ENCODE data around the gene GUCY1A2.

Gene GUCY1A2

DNA sequence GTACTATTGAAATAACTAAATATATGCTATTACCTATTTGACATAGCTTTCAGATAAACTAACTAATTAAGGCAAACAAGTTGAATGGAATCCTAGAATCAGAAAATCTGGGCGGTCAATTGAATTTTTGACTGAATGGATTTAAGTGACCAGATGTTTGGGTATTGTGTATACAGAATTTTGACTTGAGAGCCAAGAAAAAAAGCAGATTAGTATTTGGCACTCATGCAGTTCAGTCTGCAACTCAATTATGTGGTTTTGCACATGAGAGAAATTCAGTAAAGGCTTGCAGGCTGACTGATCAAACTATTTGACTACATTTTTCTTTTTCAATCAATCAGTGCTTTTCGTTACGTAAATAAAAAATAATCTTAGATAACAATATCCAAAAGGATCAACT, 254.8 kb downstream of the GUCY1A2 start:
- DNase-seq (ENCODE audit: extremely low read depth in 1 of 2, low read depth in 1 of 2) = no peak

DNA sequence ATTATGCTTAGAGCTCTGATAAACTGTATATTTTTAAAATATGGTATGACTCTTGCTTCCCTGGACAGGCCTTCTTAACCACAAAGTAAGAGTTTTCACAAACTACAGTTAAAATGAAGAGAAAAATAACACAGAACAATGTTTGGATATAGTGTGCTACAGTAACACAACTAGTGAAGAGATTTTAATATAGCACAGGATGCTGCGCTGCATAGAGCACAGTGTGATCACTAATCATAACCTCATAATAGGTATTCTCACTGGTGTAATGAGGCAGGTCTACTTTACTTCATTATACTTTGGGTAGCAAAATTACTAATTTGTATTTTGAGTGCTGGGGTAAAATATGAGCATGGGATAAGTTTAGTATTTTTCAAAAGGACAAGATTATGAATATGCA, 256.5 kb downstream of the GUCY1A2 start:
- DNase-seq (ENCODE audit: extremely low read depth in 1 of 2, low read depth in 1 of 2) = no peak

DNA sequence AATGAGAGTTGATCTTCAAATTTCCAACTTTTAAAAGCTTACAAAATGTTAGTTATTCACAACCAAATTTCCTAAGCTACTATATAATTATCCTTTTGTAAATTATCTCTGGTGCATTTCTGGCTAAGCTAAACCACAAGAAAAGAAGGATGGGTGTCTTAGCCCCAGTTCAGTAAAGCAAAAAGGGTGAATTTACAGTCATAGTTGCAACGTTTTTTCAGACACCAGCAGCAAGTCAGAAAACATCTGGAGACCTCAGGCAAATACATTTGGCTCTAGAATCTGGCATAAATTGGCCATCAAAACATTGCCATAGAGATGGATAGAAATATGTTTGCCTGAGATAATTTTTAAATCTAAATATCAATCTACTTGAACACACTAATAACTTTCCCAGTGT, 257.0 kb downstream of the GUCY1A2 start:
- DNase-seq (ENCODE audit: extremely low read depth in 1 of 2, low read depth in 1 of 2) = no peak

DNA sequence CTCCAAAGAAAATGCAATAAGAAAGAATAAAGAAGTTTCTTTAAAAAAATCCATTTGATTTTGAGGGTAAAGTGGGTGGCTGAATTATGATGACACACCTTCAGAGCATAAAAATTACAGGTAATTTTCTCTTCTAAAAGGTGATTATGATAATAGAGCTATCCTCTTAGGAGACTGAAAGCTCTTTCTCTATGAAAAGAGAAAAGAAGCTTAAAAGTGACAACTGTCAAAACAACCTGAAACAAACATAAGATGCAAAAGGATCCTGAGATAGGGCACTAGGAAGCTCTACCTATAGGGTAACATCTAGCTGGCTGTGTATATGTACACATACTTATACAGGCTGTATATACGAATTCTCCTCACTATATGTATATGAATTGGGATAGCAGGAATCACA, 270.2 kb downstream of the GUCY1A2 start:
- DNase-seq (ENCODE audit: extremely low read depth in 1 of 2, low read depth in 1 of 2) = no peak

DNA sequence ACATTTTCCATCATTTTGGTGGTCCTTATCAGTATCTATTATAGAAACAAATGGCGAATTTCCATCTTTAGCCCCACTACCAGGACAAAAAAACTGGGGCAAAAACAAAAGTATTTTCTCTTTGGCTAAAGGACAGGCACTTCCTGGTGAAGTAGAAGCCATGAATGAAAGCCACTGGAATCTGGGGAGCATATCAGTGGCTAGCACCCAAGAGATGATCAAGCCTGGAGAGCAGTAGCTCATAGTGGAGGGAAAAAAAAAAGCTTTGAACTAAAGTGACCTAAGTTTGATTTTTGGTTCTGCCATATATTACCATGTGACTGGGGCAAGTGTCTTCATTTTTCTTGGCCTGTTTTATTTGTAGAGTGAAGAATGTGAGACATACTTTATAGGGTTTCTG, 272.3 kb downstream of the GUCY1A2 start:
- DNase-seq (ENCODE audit: extremely low read depth in 1 of 2, low read depth in 1 of 2) = no peak

DNA sequence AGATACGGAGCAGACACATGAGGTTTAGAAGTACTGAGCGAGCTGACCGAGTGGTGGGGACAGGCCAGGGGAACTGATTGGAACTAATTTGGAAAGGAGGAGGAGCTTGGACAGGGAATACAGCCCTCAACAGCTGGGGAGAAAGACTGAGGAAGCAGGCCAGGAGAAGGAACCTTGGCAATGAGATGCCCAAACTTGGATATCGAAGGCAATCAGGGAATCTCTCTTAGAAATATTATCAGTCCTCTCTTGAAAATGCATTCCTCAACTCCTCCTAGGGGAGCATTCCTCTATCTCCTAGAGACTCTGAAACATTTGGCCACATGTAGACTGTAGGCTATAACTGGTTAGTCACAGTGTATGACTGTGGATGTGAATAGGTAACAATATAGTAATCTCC, 284.6 kb downstream of the GUCY1A2 start:
- DNase-seq (ENCODE audit: extremely low read depth in 1 of 2, low read depth in 1 of 2) = no peak

DNA sequence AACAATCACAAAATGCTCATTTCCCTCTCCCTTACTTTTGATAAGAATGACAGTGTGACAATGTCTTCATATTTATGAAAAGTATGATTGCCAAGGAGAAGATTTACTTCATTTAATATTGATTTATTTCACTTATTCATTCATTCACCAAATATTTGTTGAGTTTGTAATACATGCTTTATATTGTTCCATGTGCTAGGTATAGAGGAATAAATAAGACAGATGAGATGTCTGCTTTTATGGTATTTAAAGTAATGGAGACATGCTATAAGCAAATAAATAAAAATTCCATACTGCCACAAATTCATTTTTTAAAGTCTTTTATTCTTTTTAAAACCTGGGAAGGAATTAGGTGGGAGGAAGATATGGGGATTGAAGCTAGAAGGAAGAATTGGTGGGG, 289.4 kb downstream of the GUCY1A2 start:
- no peak for DNase-seq (ENCODE audit: extremely low read depth in 1 of 2, low read depth in 1 of 2)

DNA sequence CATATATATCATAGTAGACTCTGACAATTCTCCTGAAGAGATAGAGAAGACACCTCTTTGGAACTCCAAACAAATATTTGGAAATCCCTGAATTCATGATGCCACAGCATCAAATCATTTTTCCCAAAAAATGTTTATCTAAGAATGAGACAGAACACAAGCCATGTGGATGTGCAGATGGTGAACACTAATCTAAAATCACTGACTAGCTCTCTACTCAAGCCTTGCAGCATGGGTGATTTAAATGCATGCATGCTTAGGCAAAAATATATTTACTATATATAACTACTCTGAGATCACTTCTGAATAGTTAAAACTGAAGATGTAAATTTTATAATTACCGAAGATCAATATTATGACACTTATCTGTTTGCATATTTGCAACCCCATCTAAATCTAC, 289.9 kb downstream of the GUCY1A2 start:
- no peak for DNase-seq (ENCODE audit: extremely low read depth in 1 of 2, low read depth in 1 of 2)

DNA sequence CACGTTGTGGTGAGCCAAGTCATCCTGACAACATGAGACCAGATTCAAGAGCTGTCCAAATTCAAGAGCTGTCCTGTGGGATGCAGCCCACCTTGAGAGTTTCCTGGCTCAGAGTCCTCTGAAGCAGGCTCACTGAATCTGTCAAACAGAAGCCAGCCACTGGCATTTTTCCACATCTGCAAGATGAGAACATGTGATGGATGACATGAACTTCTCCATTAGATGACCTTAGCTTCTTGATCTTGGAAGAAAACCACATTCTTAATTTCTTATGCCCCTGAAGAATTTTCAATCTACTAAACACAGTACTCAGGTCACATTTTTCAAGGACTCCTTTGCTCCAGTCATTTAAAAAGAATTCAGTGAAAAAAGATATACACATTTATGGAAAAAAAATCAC, 291.0 kb downstream of the GUCY1A2 start:
- DNase-seq (ENCODE audit: extremely low read depth in 1 of 2, low read depth in 1 of 2) = no peak

DNA sequence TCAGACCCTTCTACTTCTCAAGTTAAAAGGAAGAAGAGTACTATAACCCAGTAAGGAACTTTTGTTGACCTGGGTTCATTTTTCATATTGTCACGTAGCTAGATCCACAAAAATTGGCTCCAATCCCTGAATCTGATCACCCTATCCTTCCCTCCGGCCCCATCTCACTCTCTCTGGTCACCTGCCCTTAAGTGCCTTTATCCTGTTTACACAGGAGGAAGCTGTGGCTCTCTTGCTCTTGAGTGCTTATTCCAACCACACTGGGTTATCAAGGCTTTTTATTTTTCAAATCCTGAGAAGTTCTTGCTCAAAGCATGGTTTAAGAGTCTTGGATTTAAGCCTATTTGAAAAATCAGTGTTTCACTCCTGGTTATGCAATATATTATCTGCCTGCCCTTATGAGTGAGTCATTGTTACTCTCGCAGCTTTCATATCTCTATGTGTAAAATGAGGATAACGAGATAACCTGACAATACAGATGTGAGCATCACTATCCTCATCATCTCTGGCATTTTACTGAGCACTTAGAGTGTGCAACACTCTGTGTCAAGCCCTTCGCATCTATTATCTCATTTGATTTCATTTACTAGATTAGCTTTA, 293.9 kb downstream of the GUCY1A2 start:
- no peak for DNase-seq (ENCODE audit: extremely low read depth in 1 of 2, low read depth in 1 of 2)

DNA sequence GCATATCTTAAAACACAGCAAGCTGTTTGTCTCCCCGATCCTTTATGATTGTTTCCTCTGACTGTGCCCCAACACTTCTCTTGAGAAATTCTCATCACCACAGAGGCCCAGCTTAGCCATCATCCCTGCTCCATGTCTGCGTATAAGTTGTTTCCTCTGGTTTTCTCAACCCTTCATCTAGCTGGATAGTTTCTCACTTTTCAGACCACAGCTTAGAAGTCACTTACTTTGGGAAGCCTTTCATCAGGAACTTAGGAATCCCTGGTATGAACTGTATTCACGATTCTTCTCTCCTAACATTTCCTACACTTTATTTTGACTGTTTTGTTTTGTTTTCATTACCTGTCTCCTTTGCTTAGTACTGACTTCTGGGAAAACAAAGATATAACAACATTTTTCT, 295.2 kb downstream of the GUCY1A2 start:
- DNase-seq (ENCODE audit: extremely low read depth in 1 of 2, low read depth in 1 of 2) = no peak

DNA sequence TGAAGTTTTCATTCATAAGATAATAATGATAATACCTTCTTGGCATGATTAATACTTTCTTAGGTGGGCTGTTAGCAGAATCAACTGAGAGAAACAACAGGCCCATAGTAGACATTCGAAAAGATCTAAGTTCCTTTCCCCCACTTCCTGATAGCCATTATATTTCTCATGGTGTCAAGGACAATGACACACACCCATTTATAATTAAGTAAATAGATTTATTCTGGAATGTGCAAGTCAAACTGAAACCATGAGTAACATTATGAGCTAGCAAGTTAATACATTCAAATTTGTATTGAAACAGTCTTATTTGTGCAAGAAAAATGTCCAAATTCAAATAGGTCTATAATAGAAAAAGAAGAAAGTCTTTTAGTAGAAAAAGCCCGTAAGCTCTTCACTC, 301.1 kb downstream of the GUCY1A2 start:
- DNase-seq (ENCODE audit: extremely low read depth in 1 of 2, low read depth in 1 of 2) = no peak

DNA sequence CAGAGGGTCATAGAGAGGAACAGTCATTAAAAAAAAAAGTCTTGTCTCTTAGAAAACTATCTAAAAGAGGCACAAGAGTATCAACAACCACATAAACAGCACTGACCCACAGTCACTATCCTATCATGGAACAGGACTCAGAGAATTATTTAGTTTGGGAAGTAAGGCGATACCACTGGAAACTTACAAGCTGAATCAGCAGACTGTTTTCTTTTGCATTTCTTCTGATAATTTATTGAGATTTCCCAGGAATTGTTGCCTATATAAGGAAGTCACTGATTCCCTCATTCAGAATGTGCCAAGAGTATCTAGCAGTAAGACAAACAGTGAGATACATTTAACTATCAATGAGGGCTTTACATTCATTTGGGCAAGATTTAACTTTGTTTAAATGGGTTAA, 304.1 kb downstream of the GUCY1A2 start:
- DNase-seq (ENCODE audit: extremely low read depth in 1 of 2, low read depth in 1 of 2) = no peak

DNA sequence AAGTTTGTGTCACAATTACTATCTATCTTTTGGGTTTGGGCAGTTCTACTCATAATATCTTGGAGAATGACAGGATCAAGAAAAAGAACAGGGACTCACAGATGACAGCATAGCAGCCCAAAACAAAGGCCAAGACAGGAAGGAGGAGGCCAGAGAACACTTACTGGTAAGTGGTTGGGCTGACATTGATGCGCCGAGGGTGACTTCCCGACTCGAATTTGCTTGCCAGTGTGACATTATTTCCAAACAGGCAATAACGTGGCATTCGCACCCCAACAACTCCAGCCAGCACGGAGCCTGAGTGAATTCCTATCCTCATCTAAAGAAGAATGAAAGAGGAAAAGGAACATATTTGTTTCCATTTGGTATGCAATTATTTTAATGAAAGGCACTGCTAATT, 309.9 kb downstream of the GUCY1A2 start:
- no peak for DNase-seq (ENCODE audit: extremely low read depth in 1 of 2, low read depth in 1 of 2)

DNA sequence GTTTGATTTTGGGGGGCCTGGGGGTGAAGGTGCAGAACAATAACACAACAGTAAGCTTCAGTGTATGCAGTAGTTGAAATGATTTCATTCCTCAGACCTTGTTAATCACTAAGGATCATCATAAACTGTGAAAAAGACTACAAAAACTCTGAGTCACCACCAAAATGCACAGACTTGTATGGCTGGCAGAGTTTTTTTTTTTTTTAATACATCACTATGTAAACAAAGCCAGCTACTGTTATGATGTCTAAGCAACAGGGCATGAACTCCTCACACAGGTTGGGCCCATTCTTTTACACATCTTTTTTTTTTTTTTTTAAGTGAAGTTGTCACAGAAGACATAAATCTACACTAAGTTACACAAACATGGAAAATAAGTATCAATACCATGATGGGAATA, 311.9 kb downstream of the GUCY1A2 start:
- DNase-seq (ENCODE audit: extremely low read depth in 1 of 2, low read depth in 1 of 2) = no peak

DNA sequence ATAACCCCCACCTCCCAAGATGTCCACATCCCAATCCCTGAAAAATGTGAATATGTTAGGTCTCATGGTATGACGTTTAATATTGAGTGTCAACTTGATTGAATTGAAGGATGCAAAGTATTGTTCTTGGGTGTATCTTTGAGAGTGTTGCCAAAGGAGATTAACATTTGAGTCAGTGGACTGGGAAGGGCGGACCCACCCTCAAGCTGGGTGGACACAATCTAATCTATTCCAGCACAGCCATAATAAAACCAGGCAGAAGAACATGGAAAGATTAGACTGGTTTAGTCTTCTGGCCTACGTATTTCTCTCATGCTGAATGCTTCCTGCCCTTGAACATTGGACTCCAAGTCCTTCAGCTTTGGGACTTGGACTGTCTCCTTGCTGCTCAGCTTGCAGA, 315.5 kb downstream of the GUCY1A2 start:
- no peak for DNase-seq (ENCODE audit: extremely low read depth in 1 of 2, low read depth in 1 of 2)

DNA sequence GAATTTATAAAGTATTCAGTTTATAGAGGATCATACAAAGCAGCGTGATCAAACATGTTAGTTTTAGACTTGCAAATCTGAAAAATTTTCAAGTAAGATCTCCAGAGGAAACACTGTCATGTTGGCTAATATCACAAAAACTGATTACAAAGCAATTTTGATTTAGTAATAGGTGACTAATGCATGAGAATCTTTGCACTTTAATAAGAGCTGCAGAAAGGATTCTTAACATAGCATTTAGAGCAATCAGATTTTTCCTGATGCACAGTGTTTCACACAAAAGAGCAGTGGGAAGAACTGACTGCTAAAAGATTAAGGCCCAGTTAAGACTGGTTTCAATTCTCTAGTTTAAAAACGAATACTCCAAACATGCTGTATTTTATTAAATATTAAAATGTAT, 321.2 kb downstream of the GUCY1A2 start:
- DNase-seq (ENCODE audit: extremely low read depth in 1 of 2, low read depth in 1 of 2) = no peak

DNA sequence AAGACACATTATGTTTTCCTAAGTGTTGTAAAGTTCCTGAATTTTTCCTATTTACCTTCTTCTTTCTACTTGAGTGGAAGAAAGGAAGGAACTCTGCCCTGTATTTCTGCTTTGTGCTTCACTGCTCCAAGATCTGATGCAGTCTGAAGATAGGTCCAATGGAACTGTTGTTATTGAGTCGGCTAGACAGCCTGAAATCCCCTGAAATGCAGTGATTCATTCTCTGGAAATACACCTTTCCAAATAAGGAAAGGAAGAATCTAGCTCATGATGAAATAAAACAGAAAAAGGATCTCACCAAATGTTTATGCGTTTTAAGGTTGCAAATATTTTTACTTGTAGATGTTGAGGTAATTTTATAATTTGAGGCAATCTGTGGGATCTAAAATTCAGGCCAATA, 322.8 kb downstream of the GUCY1A2 start:
- DNase-seq (ENCODE audit: extremely low read depth in 1 of 2, low read depth in 1 of 2) = no peak

DNA sequence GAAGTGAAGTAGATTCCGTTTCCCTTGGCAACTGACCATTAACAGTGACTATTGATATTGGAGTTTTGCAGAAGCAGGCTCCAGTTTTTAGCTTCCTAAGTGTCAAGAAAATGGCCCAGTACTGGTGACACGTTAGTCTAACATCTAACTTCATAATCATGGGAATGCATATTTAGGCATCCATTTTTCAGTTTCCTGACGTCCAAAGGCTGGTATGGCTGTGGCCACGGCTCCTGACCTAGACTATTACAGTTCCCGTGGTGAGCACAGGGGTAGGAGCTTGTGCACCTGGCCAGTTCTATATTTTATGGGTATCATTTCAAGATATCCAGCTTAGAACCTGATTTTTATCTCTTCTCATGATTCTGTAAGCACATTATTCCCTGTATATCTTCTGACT, 323.8 kb downstream of the GUCY1A2 start:
- DNase-seq (ENCODE audit: extremely low read depth in 1 of 2, low read depth in 1 of 2) = no peak

DNA sequence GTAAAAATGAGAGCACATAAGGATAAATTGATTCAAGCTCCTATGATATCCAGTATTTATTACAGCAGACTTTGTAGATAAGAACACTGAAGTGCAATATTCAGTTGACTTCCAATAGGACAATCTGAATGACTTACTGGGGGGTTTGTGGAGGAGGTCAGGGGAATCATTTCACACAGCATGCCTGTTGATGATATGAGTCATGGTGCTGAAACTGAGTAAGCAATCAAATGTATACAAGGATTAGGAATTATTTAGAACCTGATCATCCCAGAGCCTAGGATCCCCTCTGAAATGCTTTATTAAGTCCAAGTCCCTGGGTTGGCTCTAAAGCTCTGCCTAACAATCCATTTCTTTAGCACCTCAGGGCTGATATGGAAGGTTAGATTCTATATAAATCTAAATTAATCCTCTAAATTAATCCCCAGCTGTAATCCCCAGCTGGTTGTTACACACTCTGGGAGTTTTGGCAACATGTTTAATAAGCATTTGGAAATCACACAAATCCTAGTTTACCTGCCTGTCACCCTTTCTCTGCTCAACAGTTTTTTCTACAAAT, 326.4 kb downstream of the GUCY1A2 start:
- no peak for DNase-seq (ENCODE audit: extremely low read depth in 1 of 2, low read depth in 1 of 2)

DNA sequence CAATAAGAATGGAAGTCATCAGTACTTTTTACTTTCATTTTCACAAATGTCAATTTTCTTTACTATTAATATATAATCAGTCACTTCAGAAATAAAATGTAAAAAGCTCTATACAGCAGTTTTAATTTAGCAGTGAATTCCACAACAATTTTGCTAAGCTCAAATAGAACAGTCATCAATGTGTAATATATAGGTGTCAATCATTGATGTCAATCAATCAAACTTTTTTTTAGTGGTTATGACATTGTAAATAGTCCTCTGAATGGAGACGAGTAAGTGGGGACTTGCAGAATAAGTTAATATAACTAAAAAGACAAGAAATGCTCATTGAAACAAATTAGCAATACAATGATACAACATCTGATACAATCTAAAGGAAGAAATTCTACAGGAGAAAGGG, 327.4 kb downstream of the GUCY1A2 start:
- DNase-seq (ENCODE audit: extremely low read depth in 1 of 2, low read depth in 1 of 2) = no peak

DNA sequence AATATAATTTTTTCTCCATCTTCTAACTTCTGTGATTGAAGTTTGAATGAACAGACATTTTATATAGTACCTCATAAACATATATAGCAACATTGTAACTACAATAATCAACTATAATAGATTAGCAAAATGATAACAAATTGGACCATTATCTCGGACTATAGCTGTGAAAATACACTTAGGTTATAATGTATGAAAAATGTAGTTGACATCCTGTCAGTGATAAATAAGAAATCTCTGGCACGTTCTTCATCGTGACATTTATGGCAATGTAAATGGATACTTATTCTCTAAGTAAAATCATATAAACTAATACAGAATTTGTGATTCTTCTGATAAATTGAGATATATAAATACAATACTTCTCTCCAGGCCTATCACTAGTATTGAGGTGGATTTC, 333.3 kb downstream of the GUCY1A2 start:
- DNase-seq (ENCODE audit: extremely low read depth in 1 of 2, low read depth in 1 of 2) = no peak

DNA sequence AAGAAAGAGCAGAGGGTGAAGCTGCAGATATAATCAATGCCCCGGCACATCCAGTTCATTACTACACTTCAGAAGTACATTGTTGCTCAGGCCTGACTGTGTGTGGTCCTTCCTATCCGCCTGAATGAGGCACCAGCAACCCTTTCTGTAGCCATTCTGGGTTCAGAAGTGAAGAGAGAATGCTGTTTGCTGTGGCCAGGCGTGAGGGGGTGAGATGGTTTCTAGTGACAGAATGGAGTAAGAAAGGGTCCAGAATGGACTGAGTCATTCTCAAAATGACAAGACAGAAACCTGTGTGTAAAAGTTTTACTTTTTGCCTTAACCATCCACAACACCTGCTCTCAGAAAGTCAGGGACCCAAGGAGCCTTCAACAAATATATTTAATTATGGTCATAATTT, 334.8 kb downstream of the GUCY1A2 start:
- DNase-seq (ENCODE audit: extremely low read depth in 1 of 2, low read depth in 1 of 2) = no peak

All from activated CD8-positive, alpha-beta memory T cell treated with anti-CD3 and anti-CD28 coated beads for 1 hour (primary cell).